Activated naive CD8-positive, alpha-beta T cell treated with anti-CD3 and anti-CD28 coated beads, Interleukin-2, amount 50 U/mL, for 24 hours (primary cell): ENCODE data around the gene PIK3CB.

ENCODE experiments used
- ATAC-seq: fragments of 150-1000 bp; cut with Tn5 transposase; one replicate; pipeline ENCODE4 v1.10.0; 2021
- DNase-seq: peaks from one replicate; pipeline ENCODE4 v3.0.0; 2021
- H3K27ac Mint-ChIP-seq: one replicate; pipeline ENCODE4 v1.8.0; 2021; ENCODE audit warnings: mild to moderate bottlenecking, mixed read lengths
- H3K27me3 Mint-ChIP-seq: one replicate; pipeline ENCODE4 v1.8.0; 2021; ENCODE audit warnings: mixed read lengths
- H3K36me3 Mint-ChIP-seq: one replicate; pipeline ENCODE4 v1.8.0; 2021; ENCODE audit warnings: low read depth, mixed read lengths
- H3K4me1 Mint-ChIP-seq: one replicate; pipeline ENCODE4 v1.8.0; 2021; ENCODE audit warnings: mixed read lengths
- H3K4me3 Mint-ChIP-seq: one replicate; pipeline ENCODE4 v1.8.0; 2021; ENCODE audit warnings: mild to moderate bottlenecking, moderate library complexity, mixed read lengths
- H3K9me3 Mint-ChIP-seq: one replicate; pipeline ENCODE4 v1.8.0; 2021; ENCODE audit warnings: mixed read lengths

PIK3CB gene

GRCh38 chr3:138718849-138719248 is 115.9 kb downstream of the PIK3CB start:
- H3K4me1 Mint-ChIP-seq: peaks cover 17% of the 10 kb centered on the region
- no peaks in the 10 kb centered on the region for H3K27me3 Mint-ChIP-seq
- ATAC-seq (no peak), DNase-seq (no peak)
- no peaks in the 10 kb centered on the region for H3K9me3 Mint-ChIP-seq
- no peak overlapping the region for H3K27ac Mint-ChIP-seq
- peaks cover 18% of the 10 kb centered on the region for H3K36me3 Mint-ChIP-seq
- H3K4me3 Mint-ChIP-seq: no peak overlapping the region

- Mint-ChIP-seq H3K4me1 (peaks cover 12% of the 10 kb centered on the region), H3K27ac (peak overlapping the region; percentile 67), H3K36me3 (peaks cover 19% of the 10 kb centered on the region), H3K27me3 (no peaks in the 10 kb centered on the region), H3K4me3 (no peak overlapping the region), H3K9me3 (no peaks in the 10 kb centered on the region)
- no peak for ATAC-seq
- DNase-seq: no peak
Measured at GRCh38 chr3:138717348-138717747, 117.4 kb downstream of the PIK3CB start.

GRCh38 chr3:138712086-138712485 is 122.6 kb downstream of the PIK3CB start:
- no peaks in the 10 kb centered on the region for H3K27me3 Mint-ChIP-seq
- no peak overlapping the region for H3K4me3 Mint-ChIP-seq
- ATAC-seq: no peak
- H3K9me3 Mint-ChIP-seq: no peaks in the 10 kb centered on the region
- H3K36me3 Mint-ChIP-seq: peaks cover 5% of the 10 kb centered on the region
- H3K4me1 Mint-ChIP-seq: no peaks in the 10 kb centered on the region
- DNase-seq: no peak
- no peak overlapping the region for H3K27ac Mint-ChIP-seq

GRCh38 chr3:138705675-138706074 is 129.1 kb downstream of the PIK3CB start:
- ATAC-seq (no peak), DNase-seq (no peak)
- H3K4me1 Mint-ChIP-seq: no peaks in the 10 kb centered on the region
- H3K9me3 Mint-ChIP-seq: no peaks in the 10 kb centered on the region
- no peak overlapping the region for H3K4me3 Mint-ChIP-seq
- H3K27me3 Mint-ChIP-seq: no peaks in the 10 kb centered on the region
- peaks cover 1% of the 10 kb centered on the region for H3K36me3 Mint-ChIP-seq
- no peak overlapping the region for H3K27ac Mint-ChIP-seq

- Mint-ChIP-seq H3K4me1 (no peaks in the 10 kb centered on the region), H3K36me3 (no peaks in the 10 kb centered on the region), H3K4me3 (no peak overlapping the region), H3K27ac (no peak overlapping the region), H3K27me3 (no peaks in the 10 kb centered on the region), H3K9me3 (no peaks in the 10 kb centered on the region)
- ATAC-seq (no peak), DNase-seq (no peak)
Measured at GRCh38 chr3:138696666-138697370, 137.9 kb downstream of the PIK3CB start.

GRCh38 chr3:138694287-138695007 is 140.3 kb downstream of the PIK3CB start:
- Mint-ChIP-seq H3K4me3 (no peak overlapping the region), H3K4me1 (peaks cover 1% of the 10 kb centered on the region), H3K27ac (no peak overlapping the region)

GRCh38 chr3:138692152-138692551 is 142.6 kb downstream of the PIK3CB start:
- no peak for ATAC-seq
- Mint-ChIP-seq H3K27me3 (no peaks in the 10 kb centered on the region), H3K4me3 (no peak overlapping the region), H3K36me3 (peaks cover 8% of the 10 kb centered on the region), H3K9me3 (no peaks in the 10 kb centered on the region), H3K27ac (no peak overlapping the region), H3K4me1 (peaks cover 10% of the 10 kb centered on the region)
- no peak for DNase-seq

More at GRCh38 chr3:138694287-138695007, 140.3 kb downstream of the PIK3CB start:
- ATAC-seq: no peak
- no peaks in the 10 kb centered on the region for H3K9me3 Mint-ChIP-seq
- peaks cover 2% of the 10 kb centered on the region for H3K36me3 Mint-ChIP-seq
- H3K27me3 Mint-ChIP-seq: no peaks in the 10 kb centered on the region
- no peak for DNase-seq

GRCh38 chr3:138691351-138691750 is 143.4 kb downstream of the PIK3CB start:
- no peak overlapping the region for H3K27ac Mint-ChIP-seq
- no peaks in the 10 kb centered on the region for H3K9me3 Mint-ChIP-seq
- no peak for ATAC-seq

GRCh38 chr3:138690036-138690435 is 144.7 kb downstream of the PIK3CB start:
- Mint-ChIP-seq H3K27me3 (no peaks in the 10 kb centered on the region), H3K27ac (no peak overlapping the region), H3K9me3 (no peaks in the 10 kb centered on the region), H3K4me3 (no peak overlapping the region), H3K4me1 (peaks cover 18% of the 10 kb centered on the region), H3K36me3 (peaks cover 13% of the 10 kb centered on the region)
- no peak for ATAC-seq
- no peak for DNase-seq

More at GRCh38 chr3:138691351-138691750, 143.4 kb downstream of the PIK3CB start:
- no peaks in the 10 kb centered on the region for H3K27me3 Mint-ChIP-seq
- H3K4me3 Mint-ChIP-seq: no peak overlapping the region
- no peak for DNase-seq
- H3K36me3 Mint-ChIP-seq: peaks cover 11% of the 10 kb centered on the region
- H3K4me1 Mint-ChIP-seq: peaks cover 18% of the 10 kb centered on the region

- Mint-ChIP-seq H3K27me3 (no peaks in the 10 kb centered on the region), H3K4me1 (peaks cover 18% of the 10 kb centered on the region), H3K4me3 (no peak overlapping the region), H3K36me3 (peaks cover 13% of the 10 kb centered on the region), H3K9me3 (no peaks in the 10 kb centered on the region), H3K27ac (no peak overlapping the region)
- DNase-seq (no peak), ATAC-seq (no peak)
Measured at GRCh38 chr3:138688871-138689299, 145.8 kb downstream of the PIK3CB start.

GRCh38 chr3:138687236-138687635 is 147.5 kb downstream of the PIK3CB start:
- ATAC-seq (peak; percentile 63), DNase-seq (no peak)
- Mint-ChIP-seq H3K27me3 (no peaks in the 10 kb centered on the region), H3K4me3 (no peak overlapping the region), H3K36me3 (peaks cover 15% of the 10 kb centered on the region), H3K4me1 (peaks cover 18% of the 10 kb centered on the region), H3K9me3 (no peaks in the 10 kb centered on the region), H3K27ac (peak overlapping the region; percentile 71)

- H3K36me3 Mint-ChIP-seq: peaks cover 15% of the 10 kb centered on the region
- H3K27me3 Mint-ChIP-seq: no peaks in the 10 kb centered on the region
- H3K4me3 Mint-ChIP-seq: no peak overlapping the region
- peak; percentile 88 for ATAC-seq
- no peaks in the 10 kb centered on the region for H3K9me3 Mint-ChIP-seq
- DNase-seq: no peak
- peak overlapping the region; percentile 63 for H3K27ac Mint-ChIP-seq
- H3K4me1 Mint-ChIP-seq: peaks cover 18% of the 10 kb centered on the region
Measured at GRCh38 chr3:138686771-138687221, 147.9 kb downstream of the PIK3CB start.

GRCh38 chr3:138684396-138684795 is 150.3 kb downstream of the PIK3CB start:
- H3K4me3 Mint-ChIP-seq: no peak overlapping the region
- no peak for DNase-seq
- no peak overlapping the region for H3K27ac Mint-ChIP-seq
- H3K27me3 Mint-ChIP-seq: no peaks in the 10 kb centered on the region
- peaks cover 17% of the 10 kb centered on the region for H3K4me1 Mint-ChIP-seq
- H3K9me3 Mint-ChIP-seq: no peaks in the 10 kb centered on the region
- no peak for ATAC-seq
- H3K36me3 Mint-ChIP-seq: peaks cover 16% of the 10 kb centered on the region

- Mint-ChIP-seq H3K4me1 (peaks cover 12% of the 10 kb centered on the region), H3K27me3 (no peaks in the 10 kb centered on the region), H3K27ac (no peak overlapping the region), H3K9me3 (no peaks in the 10 kb centered on the region), H3K4me3 (no peak overlapping the region), H3K36me3 (peaks cover 17% of the 10 kb centered on the region)
- ATAC-seq (no peak), DNase-seq (no peak)
Measured at GRCh38 chr3:138682648-138683047, 152.1 kb downstream of the PIK3CB start.
